Left ventricle myocardium inferior (tissue), 1 donor: Measurements from ENCODE around the gene PLPP6. TPM values are rescaled to one million over a fixed set of nuclear protein-coding genes. Genes with fewer than 3 reads are reported as not detected.

Experiments
- DNase-seq: peaks from one replicate; pipeline ENCODE4 v3.0.0-alpha.2; 2020
- H3K27ac ChIP-seq: fragments of 200-600 bp; replicated peaks from 2 replicates; pipeline ENCODE4 v1.8.0; 2021
- H3K27me3 ChIP-seq: fragments of 200-600 bp; 2 replicates; pipeline ENCODE4 v1.8.0; 2021; ENCODE audit warnings: low read depth
- H3K36me3 ChIP-seq: fragments of 200-600 bp; 2 replicates; pipeline ENCODE4 v1.8.0; 2021
- H3K4me1 ChIP-seq: fragments of 200-600 bp; 2 replicates; pipeline ENCODE4 v1.8.0; 2021
- H3K4me3 ChIP-seq: fragments of 200-600 bp; 2 replicates; pipeline ENCODE4 v1.8.0; 2021; ENCODE audit warnings: mild to moderate bottlenecking, moderate library complexity
- H3K9me3 ChIP-seq: fragments of 200-600 bp; replicated peaks from 2 replicates; pipeline ENCODE4 v1.8.0; 2021
- intact Hi-C: fragments of 100-400 bp; cut with micrococcal nuclease; formaldehyde crosslinking; loops from one replicate; pipeline ENCODE4 v1.11.0; 2022
- total RNA-seq: library from RNA; stranded (reverse); fragmentation: NEBNext Ultra II Directional; extraction: Animal tissue kit (Norgen Biotek cat#: 25700); gene quantifications from one replicate; pipeline ENCODE4 v1.2.1, GENCODE V29; 2021
- TF ChIP-seq, protein P1 (sequence below): fragments of 200-600 bp; IDR thresholded peaks from 2 replicates; pipeline ENCODE4 v1.8.0; 2021; ENCODE audit warnings: antibody characterized with exemption, mild to moderate bottlenecking, borderline replicate concordance
- donor health status: DM: no; HTN: yes; CAD: no; lungs with severe emphysema.

PLPP6 gene
- total RNA-seq, 1 donor from 2014 or later = 2.1 TPM

- TF ChIP-seq, protein P1, sequence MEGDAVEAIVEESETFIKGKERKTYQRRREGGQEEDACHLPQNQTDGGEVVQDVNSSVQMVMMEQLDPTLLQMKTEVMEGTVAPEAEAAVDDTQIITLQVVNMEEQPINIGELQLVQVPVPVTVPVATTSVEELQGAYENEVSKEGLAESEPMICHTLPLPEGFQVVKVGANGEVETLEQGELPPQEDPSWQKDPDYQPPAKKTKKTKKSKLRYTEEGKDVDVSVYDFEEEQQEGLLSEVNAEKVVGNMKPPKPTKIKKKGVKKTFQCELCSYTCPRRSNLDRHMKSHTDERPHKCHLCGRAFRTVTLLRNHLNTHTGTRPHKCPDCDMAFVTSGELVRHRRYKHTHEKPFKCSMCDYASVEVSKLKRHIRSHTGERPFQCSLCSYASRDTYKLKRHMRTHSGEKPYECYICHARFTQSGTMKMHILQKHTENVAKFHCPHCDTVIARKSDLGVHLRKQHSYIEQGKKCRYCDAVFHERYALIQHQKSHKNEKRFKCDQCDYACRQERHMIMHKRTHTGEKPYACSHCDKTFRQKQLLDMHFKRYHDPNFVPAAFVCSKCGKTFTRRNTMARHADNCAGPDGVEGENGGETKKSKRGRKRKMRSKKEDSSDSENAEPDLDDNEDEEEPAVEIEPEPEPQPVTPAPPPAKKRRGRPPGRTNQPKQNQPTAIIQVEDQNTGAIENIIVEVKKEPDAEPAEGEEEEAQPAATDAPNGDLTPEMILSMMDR = no peak
- no peak overlapping the region for H3K27ac ChIP-seq
- H3K36me3 ChIP-seq = peaks cover 84% of the 10 kb centered on the region
- no peak overlapping the region for H3K4me3 ChIP-seq
- no peaks in the 10 kb centered on the region for H3K27me3 ChIP-seq
- intact Hi-C loops = no loop called here
- no peaks in the 10 kb centered on the region for H3K9me3 ChIP-seq
- H3K4me1 ChIP-seq = peaks cover 19% of the 10 kb centered on the region
- no peak for DNase-seq
Measured at GRCh38 chr9:4700091-4700490, 38.0 kb downstream of the PLPP6 start.

DNA sequence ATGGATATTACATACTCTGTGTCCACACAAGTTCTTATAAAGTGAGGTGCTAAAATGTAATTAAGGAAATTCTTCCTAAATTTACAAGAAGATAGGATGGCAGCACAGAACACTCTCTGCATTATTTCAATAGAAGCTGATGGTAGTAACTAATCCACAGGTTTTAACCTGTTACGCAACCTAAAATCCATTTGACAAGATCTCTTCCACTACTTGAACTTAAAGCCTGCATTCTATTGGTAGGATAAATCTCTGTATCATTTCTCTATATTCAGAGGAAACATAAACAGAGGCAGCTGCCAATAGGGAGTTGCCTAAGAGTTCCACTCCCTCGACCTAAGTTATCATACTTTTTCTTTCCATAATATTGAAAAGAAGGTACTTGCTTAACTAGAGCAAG lies 38.8 kb downstream of the PLPP6 start:
- intact Hi-C loops = no loop called here
- H3K4me1 ChIP-seq = peaks cover 16% of the 10 kb centered on the region
- peaks cover 82% of the 10 kb centered on the region for H3K36me3 ChIP-seq
- no peaks in the 10 kb centered on the region for H3K27me3 ChIP-seq
- TF ChIP-seq, protein P1 = no peak
- no peaks in the 10 kb centered on the region for H3K9me3 ChIP-seq
- H3K27ac ChIP-seq = no peak overlapping the region
- DNase-seq = no peak
- no peak overlapping the region for H3K4me3 ChIP-seq

GRCh38 chr9:4701526-4701925 lies 39.4 kb downstream of the PLPP6 start:
- peaks cover 16% of the 10 kb centered on the region for H3K4me1 ChIP-seq
- H3K36me3 ChIP-seq = peaks cover 88% of the 10 kb centered on the region
- no peak overlapping the region for H3K27ac ChIP-seq
- TF ChIP-seq, protein P1 = no peak
- intact Hi-C loops = no loop called here
- H3K27me3 ChIP-seq = no peaks in the 10 kb centered on the region
- no peak for DNase-seq
- H3K9me3 ChIP-seq = no peaks in the 10 kb centered on the region
- H3K4me3 ChIP-seq = no peak overlapping the region

- peaks cover 87% of the 10 kb centered on the region for H3K36me3 ChIP-seq
- H3K27ac ChIP-seq = no peak overlapping the region
- no peaks in the 10 kb centered on the region for H3K27me3 ChIP-seq
- no peak for DNase-seq
- intact Hi-C loops = no loop called here
- H3K4me1 ChIP-seq = peaks cover 10% of the 10 kb centered on the region
- TF ChIP-seq, protein P1 = no peak
- no peaks in the 10 kb centered on the region for H3K9me3 ChIP-seq
- H3K4me3 ChIP-seq = no peak overlapping the region
Measured at GRCh38 chr9:4704129-4704528, 42.0 kb downstream of the PLPP6 start.

GRCh38 chr9:4706021-4706420 lies 43.9 kb downstream of the PLPP6 start:
- H3K4me1 ChIP-seq = peaks cover 4% of the 10 kb centered on the region
- DNase-seq = no peak
- H3K27ac ChIP-seq = no peak overlapping the region

More at GRCh38 chr9:4706021-4706420, 43.9 kb downstream of the PLPP6 start:
- Histone ChIP-seq H3K4me3 (no peak overlapping the region), H3K9me3 (no peaks in the 10 kb centered on the region), H3K27me3 (no peaks in the 10 kb centered on the region), H3K36me3 (peaks cover 85% of the 10 kb centered on the region)
- intact Hi-C loops = no loop called here
- TF ChIP-seq, protein P1 = no peak
